K562 (cell line): ENCODE measurements around the gene VAMP4. TPM values are rescaled to one million over a fixed set of nuclear protein-coding genes. Genes with fewer than 3 reads are reported as not detected.

Experiments used
- CREB1 ChIP-seq, 2 experiments: sonication (generic) in 1 of 2; formaldehyde crosslinking in 1 of 2; IDR thresholded peaks; 2 replicates each; pipeline versions ENCODE4 v1.6.1 to v1.8.0; 2012 to 2022; ENCODE audit warnings: inconsistent platforms in 1 of 2, mild to moderate bottlenecking in 1 of 2, missing genetic modification reagents in 1 of 2, moderate library complexity in 1 of 2
- HBP1 ChIP-seq: fragments of 450-650 bp; formaldehyde crosslinking; IDR thresholded peaks from 2 replicates; pipeline ENCODE4 v1.4.0; 2022; ENCODE audit warnings: missing genetic modification characterization
- NR1H2 ChIP-seq: sonication (generic); formaldehyde crosslinking; IDR thresholded peaks from 2 replicates; pipeline ENCODE4 v1.4.0; 2020; ENCODE audit warnings: mild to moderate bottlenecking, missing genetic modification reagents
- POLR3G ChIP-seq: IDR thresholded peaks from 2 replicates; pipeline ENCODE4 v1.6.1; 2011; ENCODE audit not compliant: insufficient read length, insufficient replicate concordance; ENCODE audit errors: extremely low read depth
- RBM39 ChIP-seq: fragments of 200-400 bp; formaldehyde crosslinking; optimal IDR thresholded peaks from 2 replicates; pipeline ENCODE3; 2018; ENCODE audit warnings: low read depth, low read length
- RERE ChIP-seq: sonication (generic); formaldehyde crosslinking; IDR thresholded peaks from 2 replicates; pipeline ENCODE4 v1.8.0; 2023; ENCODE audit warnings: missing genetic modification reagents, mild to moderate bottlenecking, borderline replicate concordance
- RNF2 ChIP-seq: sonication (generic); IDR thresholded peaks from 2 replicates; pipeline ENCODE4 v1.6.1; 2016
- SNAPC5 ChIP-seq: fragments of 250-450 bp; sonication (Bioruptor Pico); IDR thresholded peaks from 2 replicates; pipeline ENCODE4 v1.8.0; 2021; ENCODE audit warnings: moderate library complexity, mild to moderate bottlenecking, inconsistent platforms
- SRSF7 ChIP-seq: fragments of 200-400 bp; formaldehyde crosslinking; optimal IDR thresholded peaks from 2 replicates; pipeline ENCODE3; 2017; ENCODE audit warnings: mild to moderate bottlenecking, low read depth, low read length
- THRA ChIP-seq: fragments of 450-650 bp; IDR thresholded peaks from 2 replicates; pipeline ENCODE4 v1.6.1; 2017; ENCODE audit warnings: mild to moderate bottlenecking, moderate library complexity
- ZNF384 ChIP-seq: IDR thresholded peaks from 2 replicates; pipeline ENCODE4 v1.6.1; 2012; ENCODE audit warnings: low read depth, low read length, improper control_type of control experiment
- ZNF592 ChIP-seq: fragments of 450-650 bp; IDR thresholded peaks from 2 replicates; pipeline ENCODE4 v1.6.1; 2017; ENCODE audit warnings: antibody characterized with exemption, mild to moderate bottlenecking
- polyA plus RNA-seq, 8 experiments: library from polyadenylated mRNA; depleted of rRNA in 4 of 8; stranded (reverse) in 5 of 8; unstranded in 3 of 8; fragments of >200 nt; fragmentation: Nextera tagmentation in 2 of 8; fragmentation: Illumina TruSeq in 1 of 8; extraction: Ambion mirVana in 2 of 8; extraction: Trizol in 1 of 8; gene quantifications; 2 replicates each; pipeline versions ENCODE4 v1.2.1 to v1.2.3, GENCODE V29; 2011 to 2014; ENCODE audit warnings: inconsistent platforms in 1 of 8, missing spikeins in 1 of 8
- total RNA-seq, 7 experiments: library from RNA; depleted of rRNA in 6 of 7; stranded (reverse); fragments of >200 nt in 6 of 7; fragmentation: Illumina TruSeq in 2 of 7; extraction: Trizol in 2 of 7; gene quantifications; 2 replicates each; pipeline versions ENCODE4 v1.2.1 to v1.2.3, GENCODE V29; 2011 to 2021; ENCODE audit warnings: low replicate concordance in 1 of 7

Gene VAMP4
- total and polyA plus RNA-seq, 9 of the 15 experiments (the other 6 are each of a cell fraction or from before 2014, with no cell fraction given) = 3.3 to 21.4 (median 11.9) TPM

- TF ChIP-seq RERE (CRISPR knock-in tag) (no peak), RBM39 (no peak), POLR3G (no peak), RNF2 (peak; percentile 80), CREB1 (IDR thresholded peaks at IDR 0.05) (peak; percentile 98), CREB1 (CRISPR knock-in tag; IDR thresholded peaks at IDR 0.05) (peak; percentile 99), HBP1 (CRISPR knock-in tag) (peak; percentile 82; the same call in 1 of the 2 replicates), ZNF384 (peak; percentile 75), ZNF592 (no peak), NR1H2 (CRISPR knock-in tag) (peak; percentile 78; the same call in 1 of the 2 replicates), SNAPC5 (CRISPR knock-in tag) (no peak), THRA (no peak), SRSF7 (no peak)
Observed at GRCh38 chr1:171781176-171781875, 39.5 kb upstream of the VAMP4 start, which contains the start of gene METTL13 (continued).
